CD4-positive, alpha-beta T cell (primary cell): ENCODE measurements around the gene KRT3. TPM values are rescaled to one million over a fixed set of nuclear protein-coding genes. Genes with fewer than 3 reads are reported as not detected.

Experiments
- ATAC-seq: fragments of 200-7000 bp; cut with Tn5 transposase; one replicate; pipeline ENCODE4 v1.10.0; 2022; ENCODE audit warnings: mild to moderate bottlenecking; ENCODE audit not compliant: poor library complexity
- CTCF ChIA-PET: fragments of 350-600 bp; sonication (Branson Sonifier 250); formaldehyde crosslinking; loops from one replicate; lab custom pipeline; 2021; ENCODE audit warnings: antibody characterized with exemption, inconsistent platforms; lab: Charles Lee
- POLR2A ChIA-PET: fragments of 350-600 bp; sonication (Branson Sonifier 250); formaldehyde crosslinking; loops from one replicate; lab custom pipeline; 2021; ENCODE audit warnings: antibody characterized with exemption, inconsistent platforms; lab: Charles Lee
- DNase-seq, 14 experiments: peaks; one replicate each; pipeline ENCODE4 v3.0.0-alpha.2; 2013 to 2020; ENCODE audit warnings: mixed read lengths in 2 of 14
- H3K27ac ChIP-seq, 2 donors: one replicate each; pipeline versions ENCODE4 v1.5.1 to v1.7.0; 2013; ENCODE audit warnings: low read length in 2 of 2, low read depth in 1 of 2, mild to moderate bottlenecking in 1 of 2
- H3K27me3 ChIP-seq, 2 experiments: 1 replicate in 1 of 2; 2 replicates in 1 of 2; pipeline versions ENCODE4 v1.6.1 to v1.7.0; 2013; ENCODE audit warnings: low read length in 2 of 2, control low read depth in 1 of 2, mild to moderate bottlenecking in 1 of 2, moderate library complexity in 1 of 2; ENCODE audit not compliant: insufficient read depth in 2 of 2, control insufficient read depth in 1 of 2
- H3K36me3 ChIP-seq: one replicate; pipeline ENCODE4 v1.6.1; 2013; ENCODE audit warnings: low read length, control low read depth; ENCODE audit not compliant: insufficient read depth
- H3K4me1 ChIP-seq: one replicate; pipeline ENCODE4 v1.6.1; 2013; ENCODE audit warnings: low read length, control low read depth; ENCODE audit not compliant: insufficient read depth
- H3K4me3 ChIP-seq: one replicate; pipeline ENCODE4 v1.5.1; 2013; ENCODE audit warnings: mild to moderate bottlenecking, low read length, moderate library complexity
- H3K9me3 ChIP-seq, 2 experiments: 1 replicate in 1 of 2; 2 replicates in 1 of 2; pipeline versions ENCODE4 v1.6.1 to v1.7.0; 2013; ENCODE audit warnings: low read length in 2 of 2, mild to moderate bottlenecking in 2 of 2, control low read depth in 1 of 2, moderate library complexity in 1 of 2; ENCODE audit not compliant: control insufficient read depth in 1 of 2, insufficient read depth in 1 of 2
- H3K27ac Mint-ChIP-seq: one replicate; pipeline ENCODE4 v1.8.0; 2020; ENCODE audit warnings: mixed read lengths
- H3K27me3 Mint-ChIP-seq: one replicate; pipeline ENCODE4 v1.8.0; 2021; ENCODE audit warnings: mixed read lengths
- H3K36me3 Mint-ChIP-seq: one replicate; pipeline ENCODE4 v1.8.0; 2021; ENCODE audit warnings: low read depth, mixed read lengths
- H3K4me1 Mint-ChIP-seq: one replicate; pipeline ENCODE4 v1.8.0; 2021; ENCODE audit warnings: low read depth, mixed read lengths
- H3K4me3 Mint-ChIP-seq: one replicate; pipeline ENCODE4 v1.8.0; 2020; ENCODE audit warnings: mild to moderate bottlenecking, mixed read lengths
- H3K9me3 Mint-ChIP-seq: one replicate; pipeline ENCODE4 v1.8.0; 2020; ENCODE audit warnings: mixed read lengths
- CTCF ChIP-seq: fragments of 200-600 bp; IDR thresholded peaks from one replicate; pipeline ENCODE4 v1.8.0; 2022; ENCODE audit warnings: antibody characterized with exemption, mild to moderate bottlenecking
- intact Hi-C, 2 experiments: fragments of 100-400 bp; cut with DNase I in 1 of 2; cut with micrococcal nuclease in 1 of 2; formaldehyde crosslinking; loops; one replicate each; pipeline versions ENCODE4 v1.15.1 to v1.9.0; 2023 to 2025; cut with DNase I, micrococcal nuclease
- total RNA-seq, 174 experiments: library from RNA in 2 of 174; stranded (reverse) in 2 of 174; gene quantifications; one replicate each; pipeline ENCODE4 v1.2.3 and lab custom pipeline; 2021 to 2026

The KRT3 gene
- total RNA-seq, 2 experiments from 2014 or later, result not detected

- ChIA-PET CTCF (no interaction called here), POLR2A (no interaction called here)
- TF ChIP-seq CTCF, result no peak
- Histone ChIP-seq H3K9me3 (no peaks in the 10 kb centered on the region), H3K36me3 (no peaks in the 10 kb centered on the region), H3K27ac (no peak overlapping the region), H3K4me3 (no peak overlapping the region), H3K27me3 (no peaks in the 10 kb centered on the region), H3K4me1 (no peaks in the 10 kb centered on the region)
- H3K4me3 Mint-ChIP-seq, result no peak overlapping the region
- intact Hi-C loops, result no loop called here
- no peaks in the 10 kb centered on the region for H3K9me3 Mint-ChIP-seq
- H3K27me3 Mint-ChIP-seq, result no peaks in the 10 kb centered on the region
- no peaks in the 10 kb centered on the region for H3K36me3 Mint-ChIP-seq
- ATAC-seq (no peak), DNase-seq (no peak)
- H3K4me1 Mint-ChIP-seq, result no peaks in the 10 kb centered on the region
- no peak overlapping the region for H3K27ac Mint-ChIP-seq
Observed at GRCh38 chr12:52805739-52806138, 9.8 kb upstream of the KRT3 start.

GRCh38 chr12:52805000-52805399 is 9.1 kb upstream of the KRT3 start:
- no peak for TF ChIP-seq CTCF
- H3K4me1 Mint-ChIP-seq, result no peaks in the 10 kb centered on the region
- no peaks in the 10 kb centered on the region for H3K9me3 Mint-ChIP-seq
- H3K27me3 Mint-ChIP-seq, result no peaks in the 10 kb centered on the region
- H3K9me3 ChIP-seq, result no peaks in the 10 kb centered on the region
- no peaks in the 10 kb centered on the region for H3K36me3 Mint-ChIP-seq
- no peak overlapping the region for H3K27ac Mint-ChIP-seq
- H3K27me3 ChIP-seq, result no peaks in the 10 kb centered on the region
- ATAC-seq, result no peak
- H3K4me3 Mint-ChIP-seq, result no peak overlapping the region
- no peaks in the 10 kb centered on the region for H3K36me3 ChIP-seq
- POLR2A ChIA-PET, result no interaction called here
- H3K27ac ChIP-seq, result no peak overlapping the region
- DNase-seq, result no peak
- H3K4me1 ChIP-seq, result no peaks in the 10 kb centered on the region
- H3K4me3 ChIP-seq, result no peak overlapping the region
- CTCF ChIA-PET, result no interaction called here
- intact Hi-C loops, result no loop called here

GRCh38 chr12:52802442-52802841 is 6.5 kb upstream of the KRT3 start:
- Histone ChIP-seq H3K27me3 (peaks cover 0 to 2% of the 10 kb centered on the region in 2 experiments), H3K27ac (no peak overlapping the region), H3K36me3 (no peaks in the 10 kb centered on the region), H3K4me1 (no peaks in the 10 kb centered on the region), H3K4me3 (no peak overlapping the region), H3K9me3 (no peaks in the 10 kb centered on the region)
- CTCF ChIA-PET, result no interaction called here
- no peaks in the 10 kb centered on the region for H3K36me3 Mint-ChIP-seq
- no peak for ATAC-seq
- intact Hi-C loops, result no loop called here
- POLR2A ChIA-PET, result no interaction called here
- no peak for DNase-seq
- no peaks in the 10 kb centered on the region for H3K4me1 Mint-ChIP-seq
- TF ChIP-seq CTCF, result no peak
- H3K4me3 Mint-ChIP-seq, result no peak overlapping the region
- no peaks in the 10 kb centered on the region for H3K27me3 Mint-ChIP-seq
- H3K27ac Mint-ChIP-seq, result no peak overlapping the region
- no peaks in the 10 kb centered on the region for H3K9me3 Mint-ChIP-seq
